ENCODE measurements around the gene CYTH2.

The CYTH2 gene

GRCh38 chr19:48452289-48453190 is 16.6 kb upstream of the CYTH2 start:
- no peak for DNase-seq (ENCODE audit: low read depth in 2 of 2)

DNA sequence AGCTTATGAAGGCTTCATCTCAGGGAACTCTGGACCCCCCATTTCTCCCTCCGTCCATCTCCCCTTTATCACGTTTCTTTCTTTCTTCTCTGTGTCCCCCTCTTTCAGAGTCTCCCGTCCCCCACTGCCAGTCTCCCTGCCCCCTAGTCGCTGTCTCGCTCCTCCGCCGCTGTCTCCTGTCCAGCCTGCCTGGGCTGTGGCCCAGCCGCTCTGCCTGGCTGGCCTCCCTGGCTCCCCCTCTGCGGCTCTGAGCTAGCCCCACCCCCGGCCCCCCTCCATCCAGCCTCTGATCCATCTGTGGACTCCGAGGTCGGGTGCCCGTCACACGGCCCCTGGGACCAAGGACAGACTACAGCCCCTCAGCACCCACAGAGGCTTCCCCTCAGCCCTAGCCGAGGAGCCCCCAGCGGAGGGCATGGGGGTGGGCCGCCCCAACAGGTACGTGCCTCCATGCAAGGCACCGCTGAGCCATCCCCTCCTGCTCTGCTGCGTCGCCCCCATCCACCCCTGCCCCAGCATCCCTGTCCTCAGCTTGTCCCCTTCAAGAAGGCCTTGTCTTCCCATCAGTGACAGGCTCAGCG is 14.9 kb upstream of the CYTH2 start:
- DNase-seq (ENCODE audit: low read depth in 2 of 2), result no peak

DNA sequence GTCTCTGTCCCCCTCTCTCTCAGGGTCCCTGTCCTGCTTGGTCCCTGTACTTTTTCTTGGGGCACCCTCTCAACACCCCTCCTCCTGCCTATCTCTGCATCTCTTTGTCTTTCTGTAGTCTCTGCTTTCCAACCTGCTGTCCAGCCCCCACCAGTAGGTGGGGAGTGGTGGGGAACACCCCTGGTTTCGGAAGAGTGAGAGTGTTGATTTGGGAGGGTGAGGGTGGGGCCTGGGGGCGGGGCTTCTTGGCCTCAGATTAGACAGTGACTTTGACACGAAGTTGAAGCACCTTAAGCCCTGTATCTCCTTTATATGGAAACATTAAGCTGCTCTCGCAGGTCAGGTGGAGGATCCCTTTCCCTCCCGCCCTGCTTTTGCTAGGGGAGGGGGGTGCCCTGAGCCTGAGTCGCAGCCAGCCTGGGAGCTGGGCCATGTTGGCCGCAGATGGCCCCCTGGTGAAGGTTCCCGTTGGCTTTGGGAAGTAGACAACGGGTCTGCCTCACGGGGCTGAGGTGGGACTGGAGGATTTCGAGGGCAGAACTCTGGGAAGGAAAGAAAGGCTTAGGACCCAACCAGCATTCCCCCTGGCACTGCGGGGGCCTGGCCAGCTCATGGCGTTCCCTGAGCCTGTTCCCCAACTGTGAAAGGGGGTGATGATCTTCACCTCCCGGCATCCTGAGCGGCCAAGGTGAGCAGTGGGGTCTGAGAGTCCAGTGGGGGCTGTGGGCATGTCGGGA is 13.8 kb upstream of the CYTH2 start, which contains the start of gene KCNJ14:
Gene KCNJ14 (plus strand): TSS at position 404 of the 737 bp plus-strand sequence. CDS start 6,151 bp downstream, outside the sequence.
- DNase-seq (ENCODE audit: low read depth in 2 of 2), result no peak

DNA sequence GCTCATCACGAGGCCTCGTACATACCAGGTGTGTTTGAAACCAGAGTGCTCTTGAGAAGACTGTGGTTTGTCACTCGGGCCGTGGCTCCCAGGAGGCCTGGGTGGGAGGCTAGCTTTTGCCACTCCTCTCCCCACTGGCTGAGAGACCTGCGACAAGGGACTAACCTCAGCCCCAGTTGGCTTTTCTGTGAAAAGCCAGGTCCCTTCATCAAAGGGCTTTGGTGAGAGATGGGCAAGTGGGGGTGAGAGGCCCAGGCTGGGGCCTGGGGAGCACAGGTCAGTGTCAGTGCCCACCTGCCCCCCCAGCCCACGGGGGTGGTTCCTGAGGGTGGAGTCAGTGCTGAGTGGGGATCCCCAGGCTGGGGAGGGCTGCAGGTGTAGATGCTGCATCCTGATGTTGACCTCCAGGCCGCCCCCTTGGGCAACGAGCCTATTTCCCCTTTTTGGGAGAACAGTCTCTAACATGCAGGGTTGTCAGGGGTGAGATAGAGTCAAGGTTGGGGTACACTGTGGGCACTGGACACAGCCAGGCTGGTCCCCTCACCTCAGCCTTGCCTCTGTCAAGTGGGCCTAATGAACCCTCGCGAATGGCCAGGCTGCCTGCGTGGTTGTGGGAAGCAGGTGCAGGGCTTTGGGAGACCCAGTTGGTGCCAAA is 13.1 kb upstream of the CYTH2 start:
- DNase-seq (ENCODE audit: low read depth in 2 of 2), result no peak

DNA sequence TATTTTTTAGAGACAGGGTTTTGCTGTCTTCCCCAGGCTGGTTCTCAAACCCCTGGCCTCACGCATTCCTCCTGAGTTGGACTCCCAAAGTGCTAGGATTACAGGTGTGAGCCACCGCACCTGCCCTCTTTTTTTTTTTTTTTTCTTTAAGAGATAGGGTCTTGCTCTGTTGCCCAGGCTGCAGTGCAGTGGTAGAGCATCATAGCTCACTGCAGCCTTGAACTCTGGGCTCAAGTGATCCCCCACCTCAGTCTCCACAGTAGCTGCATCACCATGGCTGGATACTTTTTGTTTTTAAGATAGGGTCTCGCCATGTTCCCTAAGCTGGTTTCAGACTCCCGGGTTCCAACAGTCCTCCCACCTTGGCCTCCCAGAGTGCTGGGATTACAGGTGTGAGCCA is 12.3 kb upstream of the CYTH2 start:
- no peak for DNase-seq (ENCODE audit: low read depth in 2 of 2)

DNA sequence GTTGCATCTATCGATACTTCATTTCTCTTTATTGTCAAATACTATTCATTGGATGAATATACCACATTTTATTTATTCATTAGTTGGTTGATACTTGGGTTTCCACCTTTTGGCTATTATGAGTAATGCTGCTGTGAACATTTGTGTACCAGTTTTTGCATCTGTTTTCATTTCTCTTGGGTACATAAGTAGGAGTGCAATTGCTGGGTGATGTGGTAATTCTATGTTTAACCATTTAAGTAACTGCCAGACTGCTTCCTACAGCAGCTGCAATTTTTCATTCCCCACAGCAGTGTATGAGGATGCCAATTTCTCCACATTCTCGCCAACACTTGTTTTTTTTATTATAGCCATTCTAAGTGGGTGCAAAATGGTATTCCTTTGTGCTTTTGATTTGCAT is 11.2 kb upstream of the CYTH2 start:
- DNase-seq (ENCODE audit: low read depth in 2 of 2), result no peak

- DNase-seq (ENCODE audit: low read depth in 2 of 2), result no peak
Measured at GRCh38 chr19:48461651-48461981, 7.6 kb upstream of the CYTH2 start.

DNA sequence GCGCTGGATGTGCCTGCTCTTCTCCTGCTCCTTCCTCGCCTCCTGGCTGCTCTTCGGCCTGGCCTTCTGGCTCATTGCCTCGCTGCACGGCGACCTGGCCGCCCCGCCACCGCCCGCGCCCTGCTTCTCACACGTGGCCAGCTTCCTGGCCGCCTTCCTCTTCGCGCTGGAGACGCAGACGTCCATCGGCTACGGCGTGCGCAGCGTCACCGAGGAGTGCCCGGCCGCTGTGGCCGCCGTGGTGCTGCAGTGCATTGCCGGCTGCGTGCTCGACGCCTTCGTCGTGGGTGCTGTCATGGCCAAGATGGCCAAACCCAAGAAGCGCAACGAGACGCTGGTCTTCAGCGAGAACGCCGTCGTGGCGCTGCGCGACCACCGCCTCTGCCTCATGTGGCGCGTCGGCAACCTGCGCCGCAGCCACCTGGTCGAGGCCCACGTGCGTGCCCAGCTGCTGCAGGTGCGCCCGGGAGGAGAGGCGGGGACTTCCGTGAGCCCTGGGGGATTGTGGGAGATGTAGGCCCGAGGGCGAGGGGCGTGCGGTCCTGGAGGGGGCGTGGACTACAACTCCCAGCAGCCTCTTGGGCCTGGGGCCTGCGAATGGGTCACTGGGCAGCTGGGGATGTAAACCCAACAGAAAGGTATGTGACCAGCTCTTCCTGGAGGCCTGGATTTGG is 7.0 kb upstream of the CYTH2 start:
- no peak for DNase-seq (ENCODE audit: low read depth in 2 of 2)

- no peak for DNase-seq (ENCODE audit: low read depth in 2 of 2)
Measured at GRCh38 chr19:48465215-48465614, 4.0 kb upstream of the CYTH2 start.

DNA sequence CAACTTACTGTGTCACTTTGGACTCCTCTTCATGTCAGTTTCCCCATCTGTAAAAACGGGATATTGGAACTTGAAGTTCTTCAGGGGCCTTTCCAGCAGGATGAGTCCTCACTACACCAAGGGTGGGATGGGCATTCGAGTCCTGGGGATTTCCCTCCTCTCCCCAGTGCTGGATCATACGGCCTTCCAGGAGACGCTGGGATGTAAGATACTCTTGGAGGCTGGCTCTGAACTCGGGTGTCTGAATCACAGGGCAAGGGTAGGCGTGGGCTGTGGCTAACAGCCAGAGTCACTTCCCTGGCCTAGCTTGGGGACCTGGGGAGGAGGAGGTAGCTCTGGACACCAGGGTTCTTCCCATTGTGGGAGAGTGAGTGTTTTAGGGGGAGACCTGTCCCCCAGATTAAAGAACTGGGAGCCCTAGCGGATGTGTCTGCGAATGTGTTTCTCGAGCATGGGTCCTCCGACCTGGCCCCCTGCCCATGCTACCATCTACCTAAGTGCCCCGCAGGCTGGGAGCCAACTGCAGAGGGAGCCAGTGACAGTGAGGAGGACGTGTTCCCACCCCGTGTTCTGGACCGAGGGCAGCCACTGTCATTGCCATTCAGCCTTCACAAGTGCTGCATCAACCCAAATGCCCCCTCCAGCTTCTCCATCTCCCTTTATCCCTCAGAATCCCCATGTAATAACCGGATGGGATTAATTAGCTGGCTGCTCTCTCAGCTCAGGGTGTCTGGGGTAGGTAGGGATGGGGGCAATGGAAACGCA is 2.4 kb upstream of the CYTH2 start:
- DNase-seq (ENCODE audit: low read depth in 2 of 2), result no peak

- DNase-seq (ENCODE audit: low read depth in 2 of 2), result peak; percentile 97 to 98
Measured at GRCh38 chr19:48468772-48469288, 339 bp upstream of the CYTH2 start.

DNA sequence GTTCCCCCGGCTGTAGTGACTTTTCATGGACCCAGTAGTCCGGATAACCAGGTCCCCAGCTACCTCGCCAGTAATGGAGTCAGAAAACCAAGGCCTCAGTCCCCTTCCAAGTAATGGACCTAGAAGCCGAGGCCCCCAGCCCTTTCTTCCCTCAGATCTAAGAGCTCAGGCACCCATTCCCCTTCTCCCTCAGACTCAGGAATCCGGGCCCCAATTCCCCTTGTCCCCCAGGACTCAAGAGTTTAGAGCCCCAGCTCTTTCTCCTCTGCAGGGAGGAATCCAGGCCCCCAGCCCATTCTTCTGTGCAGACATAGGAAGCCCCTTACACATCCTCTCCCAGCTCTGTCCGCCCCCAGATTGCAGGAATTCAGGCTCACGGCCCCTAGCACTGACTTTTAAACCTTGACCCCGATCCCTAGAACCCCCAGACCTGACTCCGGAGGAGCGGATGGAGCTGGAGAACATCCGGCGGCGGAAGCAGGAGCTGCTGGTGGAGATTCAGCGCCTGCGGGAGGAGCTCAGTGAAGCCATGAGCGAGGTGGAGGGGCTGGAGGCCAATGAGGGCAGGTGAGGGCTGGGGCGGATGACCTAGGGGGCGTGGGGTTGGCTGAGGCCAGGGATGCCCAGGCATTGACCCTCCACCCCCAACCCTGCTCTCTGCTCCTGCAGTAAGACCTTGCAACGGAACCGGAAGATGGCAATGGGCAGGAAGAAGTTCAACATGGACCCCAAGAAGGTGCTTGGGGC is 938 bp downstream of the CYTH2 start:
- no peak for DNase-seq (ENCODE audit: low read depth in 2 of 2)

DNA sequence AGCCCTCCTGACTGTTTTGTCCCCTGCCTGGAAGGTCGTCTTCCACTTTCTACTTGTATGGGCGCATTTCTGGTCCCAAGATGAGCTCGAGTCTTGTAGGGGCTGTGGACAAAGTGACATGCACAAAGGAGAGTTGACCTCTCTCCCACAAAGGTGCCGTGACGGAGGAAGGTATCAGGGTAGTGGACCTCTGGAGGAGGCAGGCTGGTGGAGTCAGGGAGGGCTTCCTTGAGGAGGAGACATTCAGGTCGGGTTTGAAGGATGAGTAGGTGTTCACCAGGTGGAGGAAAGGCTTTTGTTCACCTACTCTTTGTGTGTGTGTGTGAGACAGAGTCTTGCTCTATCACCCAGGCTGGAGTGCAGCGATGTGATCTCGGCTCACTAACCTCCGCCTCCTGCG is 1.7 kb downstream of the CYTH2 start:
- DNase-seq (ENCODE audit: low read depth in 2 of 2), result no peak

DNA sequence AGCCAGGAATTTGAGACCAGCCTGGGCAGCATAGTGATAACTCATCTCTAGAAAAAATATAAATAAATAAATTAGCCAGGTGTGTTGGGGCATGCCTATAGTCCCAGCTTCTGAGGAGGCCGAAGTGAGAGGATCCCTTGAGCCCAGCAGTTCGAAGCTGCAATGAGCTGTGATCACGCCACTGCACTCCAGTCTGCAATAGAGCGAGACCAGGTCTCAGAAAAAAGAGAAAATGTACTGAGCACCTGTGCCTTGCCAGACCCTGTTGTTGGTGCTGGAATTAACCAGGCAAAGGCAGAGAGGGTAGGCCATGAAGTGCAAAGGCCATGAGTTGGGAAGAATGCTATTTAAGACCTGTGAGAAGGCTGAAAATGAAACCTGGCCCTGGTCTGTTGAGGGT is 2.7 kb downstream of the CYTH2 start:
- DNase-seq (ENCODE audit: low read depth in 2 of 2), result no peak

DNA sequence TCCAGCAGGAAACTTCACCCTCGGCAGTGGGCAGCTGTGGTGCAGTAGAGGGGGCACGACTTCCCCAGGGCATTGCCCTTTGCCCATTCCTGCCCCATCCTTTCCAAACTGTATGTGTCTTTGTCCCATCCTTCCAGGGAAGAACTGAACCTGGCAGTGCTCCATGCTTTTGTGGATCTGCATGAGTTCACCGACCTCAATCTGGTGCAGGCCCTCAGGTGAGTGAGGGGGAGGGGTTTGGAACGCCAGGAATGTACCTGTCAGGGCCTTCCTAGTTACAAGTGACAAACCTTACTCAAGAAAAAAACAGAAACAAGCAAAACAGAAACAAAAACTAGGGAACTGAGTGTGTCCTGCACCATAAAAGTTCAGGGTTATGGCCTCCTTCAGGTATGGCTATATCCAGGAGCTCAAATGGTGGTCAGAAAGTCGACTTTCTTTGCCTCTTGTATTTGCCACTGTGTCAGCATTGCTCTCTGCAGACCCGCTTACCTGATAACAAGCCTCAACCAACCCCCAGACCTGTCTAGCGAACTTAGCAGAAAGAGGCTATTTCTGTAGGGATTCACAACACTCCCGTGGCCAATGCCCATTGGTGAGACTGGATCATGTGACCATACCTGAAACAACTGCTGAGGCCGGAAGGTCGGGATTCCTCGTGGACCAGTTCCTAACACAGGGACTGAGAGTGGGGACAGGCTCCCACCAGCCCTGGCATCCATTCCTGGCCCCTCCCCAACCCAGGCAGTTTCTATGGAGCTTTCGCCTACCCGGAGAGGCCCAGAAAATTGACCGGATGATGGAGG is 4.2 kb downstream of the CYTH2 start:
- no peak for DNase-seq (ENCODE audit: low read depth in 2 of 2)

GRCh38 chr19:48474084-48474592 is 5.0 kb downstream of the CYTH2 start:
- DNase-seq (ENCODE audit: low read depth in 2 of 2), result no peak

DNA sequence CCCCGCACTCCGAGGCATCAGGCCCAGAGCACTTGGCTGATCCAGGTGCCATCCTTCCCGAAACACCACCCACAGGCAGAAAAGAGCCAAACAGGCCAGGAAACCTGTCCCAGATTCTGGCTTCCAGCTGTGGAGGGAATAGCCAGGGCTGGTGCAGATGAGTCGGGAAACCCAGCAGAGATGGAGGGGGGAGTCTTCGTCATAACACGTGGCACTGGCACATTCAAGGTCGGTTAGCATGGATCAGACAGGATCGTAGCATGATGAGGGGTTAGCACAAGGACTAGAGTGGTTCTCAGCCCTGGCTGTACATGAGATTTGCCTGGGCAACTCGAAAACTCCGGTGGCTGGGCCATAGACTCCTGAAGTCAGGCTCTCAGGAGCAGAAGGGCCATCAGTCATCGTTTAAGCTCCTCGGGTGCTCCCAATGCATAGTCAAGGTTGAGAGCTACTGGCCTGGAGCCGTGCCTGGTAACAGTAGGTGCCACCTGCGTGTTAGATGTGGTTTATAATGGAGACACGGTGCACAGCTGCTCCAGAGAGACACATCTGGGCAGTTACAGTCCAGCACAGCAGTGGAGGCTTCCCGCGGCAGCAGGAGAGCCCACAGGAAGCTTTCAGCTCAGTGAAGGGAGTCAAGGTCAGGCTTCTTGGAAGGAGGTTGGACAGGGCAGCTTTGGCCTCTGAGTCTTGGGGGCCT is 6.3 kb downstream of the CYTH2 start:
- no peak for DNase-seq (ENCODE audit: low read depth in 2 of 2)

GRCh38 chr19:48476176-48476575 is 7.0 kb downstream of the CYTH2 start:
- DNase-seq (ENCODE audit: low read depth in 2 of 2), result no peak

All from stimulated activated CD8-positive, alpha-beta memory T cell treated with anti-CD3 and anti-CD28 coated beads, Interleukin-7, amount 100 ng/mL, for 1 hour (primary cell).